SH-SY5Y (cell line): ENCODE results near the gene CCL20.

ENCODE experiments used
- GATA2 ChIP-seq: IDR thresholded peaks from 2 replicates; pipeline ENCODE4 v1.6.1; 2011; ENCODE audit warnings: mild to moderate bottlenecking, low read depth, low read length
- GATA3 ChIP-seq: IDR thresholded peaks from 2 replicates; pipeline ENCODE4 v1.6.1; 2011; ENCODE audit warnings: low read depth, mild to moderate bottlenecking, low read length, moderate library complexity

GRCh38 chr2:227819398-227819697 is 5.7 kb downstream of the CCL20 start:
- TF ChIP-seq GATA2 (no peak), GATA3 (no peak)
